Psoas muscle (tissue), 8 donors: ENCODE measurements around the gene TMEM130. TPM values are rescaled to one million over a fixed set of nuclear protein-coding genes. Genes with fewer than 3 reads are reported as not detected.
A peak's percentile ranks its signal among the peaks of the same experiment; 100 is the strongest.

Experiments used
- ATAC-seq, 4 donors: fragments of 200-7000 bp; cut with Tn5 transposase; one replicate each; pipeline ENCODE4 v1.9.1; 2020; ENCODE audit warnings: moderate library complexity in 3 of 4, mild to moderate bottlenecking in 2 of 4
- DNase-seq, 2 donors: peaks; one replicate each; pipeline ENCODE4 v3.0.0-alpha.2; 2020
- H3K27ac ChIP-seq: fragments of 200-600 bp; one replicate; pipeline ENCODE4 v1.8.0; 2022
- H3K27me3 ChIP-seq, 3 donors: fragments of 200-600 bp in 1 of 3; one replicate each; pipeline versions ENCODE4 v1.6.1 to v1.8.0; 2013 to 2022; ENCODE audit warnings: low read length in 2 of 3, mild to moderate bottlenecking in 2 of 3, moderate library complexity in 1 of 3; ENCODE audit not compliant: insufficient read depth in 3 of 3
- H3K36me3 ChIP-seq, 2 donors: fragments of 200-600 bp in 1 of 2; one replicate each; pipeline versions ENCODE4 v1.6.1 to v1.8.0; 2013 to 2022; ENCODE audit warnings: low read depth in 1 of 2, mild to moderate bottlenecking in 1 of 2, moderate library complexity in 1 of 2; ENCODE audit not compliant: insufficient read depth in 1 of 2
- H3K4me1 ChIP-seq: fragments of 200-600 bp; one replicate; pipeline ENCODE4 v1.8.0; 2022
- H3K4me3 ChIP-seq: fragments of 200-600 bp; one replicate; pipeline ENCODE4 v1.8.0; 2022; ENCODE audit warnings: mild to moderate bottlenecking
- H3K9me3 ChIP-seq: fragments of 200-600 bp; one replicate; pipeline ENCODE4 v1.8.0; 2022
- WGBS, 3 donors: extraction: QIAGEN DNeasy Blood & Tissue Kit; methylation state at CpG; one replicate each; pipeline versions ENCODE4 v1.1.6 to v1.1.7; 2013; 5-methylcytosine and 5-hydroxymethylcytosine counted together
- intact Hi-C, 2 donors: fragments of 100-400 bp; cut with DNase I; formaldehyde crosslinking; loops; one replicate each; pipeline versions ENCODE4 v1.11.0 to v1.14.2; 2022
- polyA plus RNA-seq, 3 donors: library from polyadenylated mRNA; stranded (reverse); fragments of 200-250 nt; gene quantifications; one replicate each; pipeline ENCODE4 v1.2.3, GENCODE V29; 2013
- total RNA-seq, 4 donors: library from RNA; stranded (reverse); fragmentation: NEBNext Ultra II Directional in 2 of 4; extraction: Animal tissue kit (Norgen Biotek cat#: 25700) in 2 of 4; gene quantifications; one replicate each; pipeline versions ENCODE4 v1.2.1 to v1.2.4, GENCODE V29; 2021 to 2023
- TF ChIP-seq, protein P1 (sequence below): fragments of 200-600 bp; IDR thresholded peaks from one replicate; pipeline ENCODE4 v1.8.0; 2022; ENCODE audit warnings: antibody characterized with exemption
- donor health status: healthy with polysubstance abuse.
- donor health status: DM: no; HTN: no; CAD: no; lungs with moderate emphysema.
- donor health status: Bipolar disorder and iron deficiency.
- donor health status: healthy.
- donor health status: DM: yes; HTN: yes; CAD: no.
- donor health status: DM: no; HTN: no; CAD: no.
- donor health status: DM: no; HTN: no; CAD: no.
- donor health status: DM: yes; HTN: yes; CAD: no.

Gene TMEM130
- total and polyA plus RNA-seq, 7 donors: 0.08 TPM; not detected in 6

DNA sequence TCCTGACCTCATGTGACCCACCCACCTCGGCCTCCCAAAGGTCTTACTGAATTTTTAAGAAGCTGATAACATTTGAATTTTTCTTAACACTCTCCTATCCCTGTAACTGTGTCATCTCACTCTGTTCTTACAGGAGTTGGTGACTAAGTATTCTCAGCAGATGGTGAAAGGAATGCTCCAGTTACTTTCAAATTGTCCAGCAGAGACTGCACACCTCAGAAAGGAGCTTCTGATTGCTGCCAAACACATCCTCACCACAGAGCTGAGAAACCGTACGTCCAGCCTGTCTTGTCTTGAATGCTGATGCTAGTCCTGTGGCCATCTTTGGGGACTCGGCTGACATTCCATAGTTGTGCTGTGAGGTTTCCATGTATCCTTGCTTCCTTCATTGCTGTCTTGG, 33.4 kb upstream of the TMEM130 start:
- H3K9me3 ChIP-seq: no peaks in the 10 kb centered on the region
- peaks cover 5% of the 10 kb centered on the region for H3K4me1 ChIP-seq
- H3K27ac ChIP-seq: no peak overlapping the region
- H3K36me3 ChIP-seq: peaks cover 10 to 100% of the 10 kb centered on the region in 2 donors
- ATAC-seq: no peak
- no peak for DNase-seq
- TF ChIP-seq, protein P1, sequence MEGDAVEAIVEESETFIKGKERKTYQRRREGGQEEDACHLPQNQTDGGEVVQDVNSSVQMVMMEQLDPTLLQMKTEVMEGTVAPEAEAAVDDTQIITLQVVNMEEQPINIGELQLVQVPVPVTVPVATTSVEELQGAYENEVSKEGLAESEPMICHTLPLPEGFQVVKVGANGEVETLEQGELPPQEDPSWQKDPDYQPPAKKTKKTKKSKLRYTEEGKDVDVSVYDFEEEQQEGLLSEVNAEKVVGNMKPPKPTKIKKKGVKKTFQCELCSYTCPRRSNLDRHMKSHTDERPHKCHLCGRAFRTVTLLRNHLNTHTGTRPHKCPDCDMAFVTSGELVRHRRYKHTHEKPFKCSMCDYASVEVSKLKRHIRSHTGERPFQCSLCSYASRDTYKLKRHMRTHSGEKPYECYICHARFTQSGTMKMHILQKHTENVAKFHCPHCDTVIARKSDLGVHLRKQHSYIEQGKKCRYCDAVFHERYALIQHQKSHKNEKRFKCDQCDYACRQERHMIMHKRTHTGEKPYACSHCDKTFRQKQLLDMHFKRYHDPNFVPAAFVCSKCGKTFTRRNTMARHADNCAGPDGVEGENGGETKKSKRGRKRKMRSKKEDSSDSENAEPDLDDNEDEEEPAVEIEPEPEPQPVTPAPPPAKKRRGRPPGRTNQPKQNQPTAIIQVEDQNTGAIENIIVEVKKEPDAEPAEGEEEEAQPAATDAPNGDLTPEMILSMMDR: no peak
- WGBS, 3 donors: 94 to 97% (median 94%) methylated on average over 4 of the region's 4 CpGs
- H3K4me3 ChIP-seq: no peak overlapping the region
- intact Hi-C loops: no loop called here
- no peaks in the 10 kb centered on the region for H3K27me3 ChIP-seq

DNA sequence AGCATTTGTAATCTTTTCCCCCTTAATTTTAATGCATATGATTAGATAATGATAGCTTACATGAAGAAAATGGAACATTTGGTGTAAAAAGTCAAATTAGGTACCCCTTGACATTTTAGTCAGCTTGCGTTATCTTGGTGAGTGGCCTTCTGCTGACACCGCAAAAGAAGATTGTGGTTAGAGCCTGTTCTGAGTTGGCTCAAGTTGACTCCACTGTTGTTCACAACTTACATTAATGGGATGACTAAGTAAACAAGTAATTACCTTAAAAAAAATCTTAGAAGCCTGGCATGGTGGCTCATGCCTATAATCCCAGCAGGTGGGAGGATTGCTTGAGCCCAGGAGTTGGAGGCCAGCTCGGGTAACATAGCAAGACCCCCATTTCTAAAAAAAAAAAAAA, 32.7 kb upstream of the TMEM130 start:
- H3K4me3 ChIP-seq: no peak overlapping the region
- no peaks in the 10 kb centered on the region for H3K27me3 ChIP-seq
- TF ChIP-seq, protein P1: no peak
- intact Hi-C loops: no loop called here
- no peaks in the 10 kb centered on the region for H3K9me3 ChIP-seq
- H3K27ac ChIP-seq: no peak overlapping the region
- DNase-seq (no peak), ATAC-seq (no peak)
- 75 to 94% (median 88%) methylated on average over 3 of the region's 3 CpGs for WGBS, 3 donors
- H3K36me3 ChIP-seq: peaks cover 10 to 100% of the 10 kb centered on the region in 2 donors
- peaks cover 5% of the 10 kb centered on the region for H3K4me1 ChIP-seq

DNA sequence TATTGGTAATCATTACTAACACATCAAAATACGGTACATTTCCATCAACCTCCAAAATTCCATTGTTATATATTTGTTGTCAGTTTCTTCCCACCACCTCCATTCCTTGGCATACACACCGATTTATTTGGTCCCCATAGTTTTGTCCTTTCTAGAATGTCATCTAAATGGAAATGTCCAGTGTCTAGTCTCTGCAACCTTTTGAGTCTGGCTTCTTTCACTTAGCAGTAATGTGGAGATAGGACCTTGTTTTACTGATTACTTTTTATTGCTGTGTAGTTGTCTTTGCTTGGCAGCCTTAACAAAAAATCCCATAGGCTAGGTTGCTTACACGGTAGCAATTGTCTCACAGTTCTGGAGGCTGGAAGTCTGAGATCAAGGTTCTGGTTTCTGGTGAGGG, 31.0 kb upstream of the TMEM130 start:
- no peak for DNase-seq
- TF ChIP-seq, protein P1: no peak
- Histone ChIP-seq H3K27me3 (no peaks in the 10 kb centered on the region), H3K27ac (no peak overlapping the region), H3K9me3 (no peaks in the 10 kb centered on the region), H3K4me1 (peaks cover 5% of the 10 kb centered on the region), H3K4me3 (no peak overlapping the region), H3K36me3 (peaks cover 11 to 100% of the 10 kb centered on the region in 2 donors)
- WGBS, 3 donors: 91 to 95% (median 92%) methylated on average over 3 of the region's 3 CpGs
- intact Hi-C loops: no loop called here
- no peak for ATAC-seq

DNA sequence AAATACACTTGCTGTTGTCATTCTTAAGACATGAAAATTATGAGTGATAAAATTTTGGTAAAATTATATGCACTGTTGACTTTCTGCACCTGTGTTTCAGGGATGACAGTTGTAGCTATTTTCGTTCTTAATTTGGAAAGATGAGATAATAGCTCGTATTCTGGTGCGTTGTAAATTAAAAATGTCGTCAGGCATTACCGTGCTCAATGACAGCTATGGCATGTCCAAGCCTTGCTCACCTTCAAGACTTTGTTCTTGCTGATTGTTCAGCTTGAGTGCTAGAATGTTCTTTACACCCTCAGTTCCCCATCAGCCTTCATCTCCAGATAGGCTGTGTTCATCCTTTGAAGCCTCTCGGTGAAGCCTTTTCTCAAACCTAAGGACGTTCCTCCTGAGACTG, 30.0 kb upstream of the TMEM130 start:
- TF ChIP-seq, protein P1: no peak
- intact Hi-C loops: no loop called here
- Histone ChIP-seq H3K36me3 (peaks cover 8 to 100% of the 10 kb centered on the region in 2 donors), H3K27me3 (no peaks in the 10 kb centered on the region), H3K4me1 (peaks cover 5% of the 10 kb centered on the region), H3K27ac (peak overlapping the region; percentile 30), H3K4me3 (no peak overlapping the region), H3K9me3 (no peaks in the 10 kb centered on the region)
- WGBS, 3 donors: 64 to 81% (median 66%) methylated on average over 7 of the region's 7 CpGs
- DNase-seq (no peak), ATAC-seq (peak in 3 of 4 donors; percentile 50 to 62 (median 57))

DNA sequence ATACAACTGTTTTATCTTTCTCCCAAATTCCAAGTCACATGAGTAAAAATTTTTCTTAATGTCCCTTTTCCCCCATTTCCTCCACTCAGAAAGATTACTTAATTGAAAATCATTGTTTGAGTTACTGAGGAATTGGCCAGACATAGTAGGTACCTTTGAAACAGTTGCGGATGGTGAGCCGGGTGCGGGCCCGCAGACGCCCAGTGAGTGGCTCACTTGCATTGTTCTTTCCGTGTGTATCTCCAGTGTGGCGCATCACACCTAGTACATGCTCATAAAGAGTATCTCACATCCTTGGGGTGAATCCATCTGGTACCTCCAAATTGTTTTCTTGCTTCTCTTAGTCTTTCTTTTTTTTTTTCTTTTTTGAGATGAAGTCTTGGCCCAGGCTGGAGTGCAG, 22.8 kb upstream of the TMEM130 start:
- no peak for DNase-seq
- intact Hi-C loops: no loop called here
- Histone ChIP-seq H3K36me3 (peaks cover 13 to 97% of the 10 kb centered on the region in 2 donors), H3K27me3 (no peaks in the 10 kb centered on the region), H3K4me3 (no peak overlapping the region), H3K4me1 (no peaks in the 10 kb centered on the region), H3K27ac (no peak overlapping the region), H3K9me3 (no peaks in the 10 kb centered on the region)
- TF ChIP-seq, protein P1: no peak
- no peak for ATAC-seq
- WGBS, 3 donors: 97 to 98% (median 98%) methylated on average over 7 of the region's 7 CpGs
